Nephron progenitor cell (in vitro differentiated cells): Measurements from ENCODE around the gene MYO18A.
A peak's percentile ranks its signal among the peaks of the same experiment; 100 is the strongest.
"Not testable (repeated sequence)": the region's sequence is repeated elsewhere in the genome, so short reads cannot be mapped to it uniquely, and the experiment has no call there.

Source experiments
- DNase-seq: peaks from one replicate; pipeline ENCODE4 v3.0.0; 2021
- H3K27ac Mint-ChIP-seq: 2 replicates; pipeline ENCODE4 v1.8.0; 2021; ENCODE audit warnings: mild to moderate bottlenecking, moderate library complexity, mixed read lengths
- H3K27me3 Mint-ChIP-seq: 2 replicates; pipeline ENCODE4 v1.8.0; 2021; ENCODE audit warnings: mild to moderate bottlenecking, low read depth, mixed read lengths; ENCODE audit not compliant: poor library complexity
- H3K36me3 Mint-ChIP-seq: 2 replicates; pipeline ENCODE4 v1.8.0; 2021; ENCODE audit warnings: low read depth, mixed read lengths
- H3K4me1 Mint-ChIP-seq: 2 replicates; pipeline ENCODE4 v1.8.0; 2021; ENCODE audit warnings: mixed read lengths
- H3K4me3 Mint-ChIP-seq: 2 replicates; pipeline ENCODE4 v1.8.0; 2021; ENCODE audit warnings: mild to moderate bottlenecking, moderate library complexity, mixed read lengths
- H3K9me3 Mint-ChIP-seq: 2 replicates; pipeline ENCODE4 v1.8.0; 2021; ENCODE audit warnings: mild to moderate bottlenecking, moderate library complexity, mixed read lengths
- TF ChIP-seq, protein P1 (sequence below): fragments of 200-600 bp; sonication (generic); IDR thresholded peaks from 2 replicates; pipeline ENCODE4 v1.5.0; 2021; ENCODE audit warnings: antibody characterized with exemption

Gene MYO18A

GRCh38 chr17:29091606-29092289 is 88.5 kb downstream of the MYO18A start:
- TF ChIP-seq, protein P1, sequence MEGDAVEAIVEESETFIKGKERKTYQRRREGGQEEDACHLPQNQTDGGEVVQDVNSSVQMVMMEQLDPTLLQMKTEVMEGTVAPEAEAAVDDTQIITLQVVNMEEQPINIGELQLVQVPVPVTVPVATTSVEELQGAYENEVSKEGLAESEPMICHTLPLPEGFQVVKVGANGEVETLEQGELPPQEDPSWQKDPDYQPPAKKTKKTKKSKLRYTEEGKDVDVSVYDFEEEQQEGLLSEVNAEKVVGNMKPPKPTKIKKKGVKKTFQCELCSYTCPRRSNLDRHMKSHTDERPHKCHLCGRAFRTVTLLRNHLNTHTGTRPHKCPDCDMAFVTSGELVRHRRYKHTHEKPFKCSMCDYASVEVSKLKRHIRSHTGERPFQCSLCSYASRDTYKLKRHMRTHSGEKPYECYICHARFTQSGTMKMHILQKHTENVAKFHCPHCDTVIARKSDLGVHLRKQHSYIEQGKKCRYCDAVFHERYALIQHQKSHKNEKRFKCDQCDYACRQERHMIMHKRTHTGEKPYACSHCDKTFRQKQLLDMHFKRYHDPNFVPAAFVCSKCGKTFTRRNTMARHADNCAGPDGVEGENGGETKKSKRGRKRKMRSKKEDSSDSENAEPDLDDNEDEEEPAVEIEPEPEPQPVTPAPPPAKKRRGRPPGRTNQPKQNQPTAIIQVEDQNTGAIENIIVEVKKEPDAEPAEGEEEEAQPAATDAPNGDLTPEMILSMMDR, result no peak
- Mint-ChIP-seq H3K4me1 (peaks cover 43% of the 10 kb centered on the region), H3K36me3 (peaks cover 32% of the 10 kb centered on the region), H3K27ac (no peak overlapping the region), H3K9me3 (no peaks in the 10 kb centered on the region), H3K4me3 (no peak overlapping the region), H3K27me3 (no peaks in the 10 kb centered on the region)
- no peak for DNase-seq

- no peak overlapping the region for H3K4me3 Mint-ChIP-seq
- TF ChIP-seq, protein P1, result no peak
- H3K36me3 Mint-ChIP-seq, result peaks cover 39% of the 10 kb centered on the region
- no peaks in the 10 kb centered on the region for H3K9me3 Mint-ChIP-seq
- peaks cover 2% of the 10 kb centered on the region for H3K27me3 Mint-ChIP-seq
- DNase-seq, result no peak
- peaks cover 51% of the 10 kb centered on the region for H3K4me1 Mint-ChIP-seq
- H3K27ac Mint-ChIP-seq, result no peak overlapping the region
Observed at GRCh38 chr17:29090750-29091605, 89.2 kb downstream of the MYO18A start.

- no peak overlapping the region for H3K27ac Mint-ChIP-seq
Observed at GRCh38 chr17:29090108-29090507, 90.1 kb downstream of the MYO18A start.

DNA sequence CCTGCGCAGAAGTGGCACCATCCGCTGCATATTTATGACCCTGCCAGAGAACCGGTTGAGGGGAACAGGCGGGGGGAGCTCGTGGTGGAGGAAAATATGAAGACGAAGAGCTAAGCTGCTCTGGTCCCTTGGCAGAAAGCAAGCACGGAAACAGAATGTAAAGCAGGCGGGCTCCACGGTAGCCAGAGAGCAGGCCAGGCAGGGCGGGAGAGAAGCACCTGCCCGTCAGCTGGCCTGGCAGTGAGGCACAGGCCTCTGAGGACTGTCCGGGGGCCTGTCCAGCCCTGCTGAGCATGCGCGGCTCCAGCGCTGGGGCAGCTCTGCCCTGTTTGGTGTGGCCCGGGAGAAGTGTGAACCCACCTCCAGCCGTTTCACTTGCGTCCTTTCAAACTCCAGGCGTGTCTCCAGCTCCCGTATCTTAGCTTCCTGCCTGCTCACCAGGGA is 90.6 kb downstream of the MYO18A start:
- Mint-ChIP-seq H3K4me1 (peaks cover 65% of the 10 kb centered on the region), H3K4me3 (no peak overlapping the region), H3K36me3 (peaks cover 39% of the 10 kb centered on the region), H3K9me3 (no peaks in the 10 kb centered on the region), H3K27me3 (peaks cover 3% of the 10 kb centered on the region), H3K27ac (peak overlapping the region; percentile 84)
- TF ChIP-seq, protein P1, result no peak
- DNase-seq, result no peak

More at GRCh38 chr17:29090108-29090507, 90.1 kb downstream of the MYO18A start:
- TF ChIP-seq, protein P1, result no peak
- Mint-ChIP-seq H3K9me3 (no peaks in the 10 kb centered on the region), H3K27me3 (peaks cover 3% of the 10 kb centered on the region), H3K36me3 (peaks cover 39% of the 10 kb centered on the region), H3K4me3 (no peak overlapping the region), H3K4me1 (peaks cover 60% of the 10 kb centered on the region)
- no peak for DNase-seq

DNA sequence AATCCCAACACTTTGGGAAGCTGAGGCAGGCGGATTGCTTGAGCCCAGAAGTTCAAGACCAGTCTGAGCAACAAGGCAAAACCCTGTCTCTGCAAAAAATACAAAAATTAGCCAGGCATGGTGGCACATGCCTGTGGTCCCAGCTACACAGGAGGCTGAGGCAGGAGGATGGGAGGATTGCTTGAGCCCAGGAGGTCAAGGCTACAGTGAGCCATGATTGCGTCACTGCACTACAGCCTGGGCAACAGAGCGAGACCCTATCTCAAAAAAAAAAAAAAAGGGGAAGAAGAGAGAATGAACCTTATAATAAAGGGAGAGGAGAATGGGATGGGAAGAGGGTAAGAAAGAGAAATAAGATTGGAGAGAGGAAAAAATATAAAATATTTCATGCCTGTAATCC is 91.4 kb downstream of the MYO18A start:
- not testable (repeated sequence) for H3K9me3 Mint-ChIP-seq, H3K4me3 Mint-ChIP-seq, H3K27me3 Mint-ChIP-seq, DNase-seq, H3K27ac Mint-ChIP-seq
- H3K4me1 Mint-ChIP-seq, result peaks cover 73% of the 10 kb centered on the region
- H3K36me3 Mint-ChIP-seq, result peaks cover 39% of the 10 kb centered on the region

DNA sequence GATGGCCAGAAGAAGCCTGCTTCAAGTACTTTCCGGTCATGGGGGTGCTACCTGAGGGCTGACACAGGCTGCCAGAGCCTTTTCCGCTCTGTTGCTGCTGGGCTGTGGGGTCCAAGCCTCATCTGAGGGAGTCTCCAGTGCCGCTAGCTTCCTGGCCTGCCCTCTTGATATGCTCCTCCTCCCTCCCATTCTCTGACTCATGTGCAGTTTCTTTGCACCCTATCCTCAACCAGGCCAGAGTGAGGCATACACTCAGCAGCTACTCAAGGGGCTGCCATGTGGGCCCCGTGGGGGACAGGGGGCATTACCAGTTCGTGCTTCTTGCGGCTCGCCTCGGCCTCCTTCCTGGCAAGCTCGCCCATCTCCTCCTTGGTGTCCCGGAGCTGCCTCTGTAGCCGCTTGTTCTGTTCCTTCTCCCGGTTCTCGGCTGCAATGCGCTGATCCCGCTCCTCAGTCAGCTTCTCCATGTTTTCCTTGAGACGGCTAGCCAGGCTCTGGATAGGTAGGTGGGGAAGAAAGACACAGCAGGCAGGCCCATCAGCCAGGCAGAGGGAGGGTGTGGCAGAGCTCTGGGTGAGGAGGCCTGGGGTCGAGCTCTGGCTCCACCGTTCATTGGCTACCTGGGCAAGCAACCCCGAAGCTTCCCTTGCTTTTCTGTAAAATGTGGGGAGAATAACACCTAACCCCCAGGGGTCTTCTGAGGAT is 93.4 kb downstream of the MYO18A start:
- no peaks in the 10 kb centered on the region for H3K9me3 Mint-ChIP-seq
- H3K36me3 Mint-ChIP-seq, result peaks cover 35% of the 10 kb centered on the region
- H3K27me3 Mint-ChIP-seq, result peaks cover 3% of the 10 kb centered on the region
- peaks cover 81% of the 10 kb centered on the region for H3K4me1 Mint-ChIP-seq
- no peak overlapping the region for H3K4me3 Mint-ChIP-seq
- TF ChIP-seq, protein P1, result no peak
- DNase-seq, result no peak
- H3K27ac Mint-ChIP-seq, result no peak overlapping the region
